ENCODE measurements around the gene ZIC4.

Gene ZIC4

DNA sequence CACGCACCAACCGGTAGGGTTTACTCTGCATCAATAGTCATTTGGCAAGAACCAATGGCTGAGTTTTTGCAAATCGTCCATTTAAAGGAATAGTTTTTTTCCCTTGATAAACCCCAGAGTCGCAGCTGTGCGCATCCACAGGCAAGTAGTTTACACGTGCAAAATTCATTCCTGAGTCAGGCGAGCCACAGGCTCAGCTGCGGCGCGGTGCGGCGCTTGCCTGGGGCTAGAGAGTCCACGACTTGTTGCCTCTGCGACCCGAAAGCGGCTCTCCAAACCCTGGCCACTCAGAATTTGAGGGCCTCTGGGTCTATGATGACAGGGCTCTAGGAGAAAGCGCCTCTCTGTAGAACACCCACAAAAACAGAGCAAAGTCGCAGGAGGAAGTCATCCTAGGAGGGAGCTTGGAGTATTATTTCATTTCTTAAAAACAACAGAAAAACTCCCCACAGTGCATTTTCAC lies 36.7 kb downstream of the ZIC4 start:
- peak overlapping the region; percentile 21 for H3K4me2 ChIP-seq (ENCODE audit: low read length)
- peak overlapping the region; percentile 4 for H3K4me3 ChIP-seq (ENCODE audit: low read length)
- H3K27me3 ChIP-seq (ENCODE audit: control insufficient read depth, insufficient read depth, low read length): peaks cover 74% of the 10 kb centered on the region
- no peak overlapping the region for H3K9ac ChIP-seq (ENCODE audit: low read depth, low read length)
- H3K4me1 ChIP-seq (ENCODE audit: control insufficient read depth, insufficient read depth, low read length): no peaks in the 10 kb centered on the region
- H3K9me3 ChIP-seq (replicated peaks; ENCODE audit: low read length): peaks cover 5% of the 10 kb centered on the region
- no peaks in the 10 kb centered on the region for H3K36me3 ChIP-seq (ENCODE audit: insufficient read depth, low read length)

GRCh38 chr3:147369231-147369630 lies 37.1 kb downstream of the ZIC4 start:
- Histone ChIP-seq H3K4me2 (ENCODE audit: low read length) (peak overlapping the region; percentile 21), H3K27me3 (ENCODE audit: control insufficient read depth, insufficient read depth, low read length) (peaks cover 78% of the 10 kb centered on the region), H3K4me3 (ENCODE audit: low read length) (no peak overlapping the region), H3K9me3 (replicated peaks; ENCODE audit: low read length) (peaks cover 5% of the 10 kb centered on the region), H3K9ac (ENCODE audit: low read depth, low read length) (no peak overlapping the region), H3K36me3 (ENCODE audit: insufficient read depth, low read length) (no peaks in the 10 kb centered on the region), H3K4me1 (ENCODE audit: control insufficient read depth, insufficient read depth, low read length) (no peaks in the 10 kb centered on the region)

GRCh38 chr3:147368561-147369221 lies 37.7 kb downstream of the ZIC4 start:
- no peak overlapping the region for H3K4me2 ChIP-seq (ENCODE audit: low read length)
- H3K36me3 ChIP-seq (ENCODE audit: insufficient read depth, low read length): no peaks in the 10 kb centered on the region
- peaks cover 5% of the 10 kb centered on the region for H3K9me3 ChIP-seq (replicated peaks; ENCODE audit: low read length)
- no peaks in the 10 kb centered on the region for H3K4me1 ChIP-seq (ENCODE audit: control insufficient read depth, insufficient read depth, low read length)
- H3K4me3 ChIP-seq (ENCODE audit: low read length): no peak overlapping the region
- H3K9ac ChIP-seq (ENCODE audit: low read depth, low read length): no peak overlapping the region
- peaks cover 74% of the 10 kb centered on the region for H3K27me3 ChIP-seq (ENCODE audit: control insufficient read depth, insufficient read depth, low read length)

DNA sequence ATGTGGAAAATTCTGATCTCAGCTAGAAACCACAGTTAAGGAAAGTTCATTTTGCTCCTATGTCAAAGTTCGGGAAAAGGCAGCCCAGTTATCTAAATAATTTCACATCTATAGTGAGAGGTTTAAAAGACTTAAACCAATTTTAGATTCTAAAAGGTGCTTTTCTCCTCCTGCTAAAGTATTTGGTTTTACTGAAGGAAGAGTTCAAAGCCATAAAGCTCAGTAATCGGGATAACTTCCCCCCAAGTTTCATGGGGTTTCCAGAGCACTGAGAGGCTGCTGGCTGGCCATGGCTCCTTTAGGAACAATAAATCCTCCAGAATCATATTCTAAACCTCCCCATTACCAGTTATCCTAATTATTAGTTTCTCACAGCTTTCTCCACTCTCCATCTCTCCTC lies 38.2 kb downstream of the ZIC4 start:
- Histone ChIP-seq H3K4me2 (ENCODE audit: low read length) (no peak overlapping the region), H3K9me3 (replicated peaks; ENCODE audit: low read length) (peaks cover 5% of the 10 kb centered on the region), H3K36me3 (ENCODE audit: insufficient read depth, low read length) (no peaks in the 10 kb centered on the region), H3K4me1 (ENCODE audit: control insufficient read depth, insufficient read depth, low read length) (no peaks in the 10 kb centered on the region), H3K9ac (ENCODE audit: low read depth, low read length) (no peak overlapping the region), H3K4me3 (ENCODE audit: low read length) (no peak overlapping the region), H3K27me3 (ENCODE audit: control insufficient read depth, insufficient read depth, low read length) (peaks cover 68% of the 10 kb centered on the region)

DNA sequence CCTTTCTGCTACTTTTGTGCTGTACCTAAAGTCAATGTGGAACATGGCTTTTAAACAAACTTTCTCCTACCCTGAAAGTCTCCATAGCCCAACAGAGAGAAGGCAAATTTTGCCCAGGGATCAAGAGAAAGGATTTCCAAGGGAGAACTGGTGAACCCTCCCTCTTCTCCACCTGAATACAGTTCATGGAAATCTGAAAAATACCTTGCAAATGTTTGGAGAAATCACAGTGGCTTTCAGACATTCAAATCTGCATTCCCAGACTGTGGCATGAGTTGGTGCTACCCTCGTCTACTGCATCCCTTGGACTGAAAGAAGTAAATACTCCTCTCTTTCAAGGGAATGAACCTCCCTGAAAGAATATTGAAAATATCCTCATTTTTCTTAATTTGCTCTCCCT lies 38.7 kb downstream of the ZIC4 start:
- no peaks in the 10 kb centered on the region for H3K4me1 ChIP-seq (ENCODE audit: control insufficient read depth, insufficient read depth, low read length)
- no peaks in the 10 kb centered on the region for H3K36me3 ChIP-seq (ENCODE audit: insufficient read depth, low read length)
- H3K4me3 ChIP-seq (ENCODE audit: low read length): no peak overlapping the region
- no peak overlapping the region for H3K9ac ChIP-seq (ENCODE audit: low read depth, low read length)
- peaks cover 64% of the 10 kb centered on the region for H3K27me3 ChIP-seq (ENCODE audit: control insufficient read depth, insufficient read depth, low read length)
- H3K9me3 ChIP-seq (replicated peaks; ENCODE audit: low read length): peaks cover 5% of the 10 kb centered on the region
- H3K4me2 ChIP-seq (ENCODE audit: low read length): no peak overlapping the region

GRCh38 chr3:147365196-147366115 lies 40.9 kb downstream of the ZIC4 start:
- H3K27me3 ChIP-seq (ENCODE audit: control insufficient read depth, insufficient read depth, low read length): peaks cover 45% of the 10 kb centered on the region
- H3K9me3 ChIP-seq (replicated peaks; ENCODE audit: low read length): peaks cover 5% of the 10 kb centered on the region

DNA sequence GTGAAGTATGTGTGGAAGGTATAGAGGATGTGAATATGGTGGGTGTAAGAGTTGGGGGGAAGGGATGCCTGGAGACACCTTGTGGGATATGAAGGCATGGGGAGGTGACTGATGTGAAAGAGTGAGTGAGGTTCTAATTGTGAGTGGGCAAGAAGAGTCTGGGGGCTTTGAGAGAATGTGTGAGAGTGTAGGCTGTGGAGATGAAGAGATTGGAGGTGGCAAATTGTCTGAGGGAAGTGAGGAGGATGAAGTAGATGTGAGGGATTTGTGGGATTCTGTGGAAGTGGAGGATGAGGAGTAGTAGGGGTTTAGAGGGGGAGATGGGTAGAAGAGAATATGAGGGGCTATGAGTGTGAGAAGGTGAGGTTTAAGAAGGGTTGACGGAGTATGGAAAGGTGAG lies 41.6 kb downstream of the ZIC4 start:
- Histone ChIP-seq H3K27me3 (ENCODE audit: control insufficient read depth, insufficient read depth, low read length) (peaks cover 38% of the 10 kb centered on the region), H3K4me2 (ENCODE audit: low read length) (no peak overlapping the region), H3K4me1 (ENCODE audit: control insufficient read depth, insufficient read depth, low read length) (no peaks in the 10 kb centered on the region), H3K4me3 (ENCODE audit: low read length) (no peak overlapping the region), H3K9me3 (replicated peaks; ENCODE audit: low read length) (peaks cover 5% of the 10 kb centered on the region), H3K36me3 (ENCODE audit: insufficient read depth, low read length) (no peaks in the 10 kb centered on the region), H3K9ac (ENCODE audit: low read depth, low read length) (no peak overlapping the region)

More at GRCh38 chr3:147365196-147366115, 40.9 kb downstream of the ZIC4 start:
- H3K4me2 ChIP-seq (ENCODE audit: low read length): no peak overlapping the region
- H3K36me3 ChIP-seq (ENCODE audit: insufficient read depth, low read length): no peaks in the 10 kb centered on the region
- no peak overlapping the region for H3K9ac ChIP-seq (ENCODE audit: low read depth, low read length)
- H3K4me1 ChIP-seq (ENCODE audit: control insufficient read depth, insufficient read depth, low read length): no peaks in the 10 kb centered on the region
- H3K4me3 ChIP-seq (ENCODE audit: low read length): no peak overlapping the region

DNA sequence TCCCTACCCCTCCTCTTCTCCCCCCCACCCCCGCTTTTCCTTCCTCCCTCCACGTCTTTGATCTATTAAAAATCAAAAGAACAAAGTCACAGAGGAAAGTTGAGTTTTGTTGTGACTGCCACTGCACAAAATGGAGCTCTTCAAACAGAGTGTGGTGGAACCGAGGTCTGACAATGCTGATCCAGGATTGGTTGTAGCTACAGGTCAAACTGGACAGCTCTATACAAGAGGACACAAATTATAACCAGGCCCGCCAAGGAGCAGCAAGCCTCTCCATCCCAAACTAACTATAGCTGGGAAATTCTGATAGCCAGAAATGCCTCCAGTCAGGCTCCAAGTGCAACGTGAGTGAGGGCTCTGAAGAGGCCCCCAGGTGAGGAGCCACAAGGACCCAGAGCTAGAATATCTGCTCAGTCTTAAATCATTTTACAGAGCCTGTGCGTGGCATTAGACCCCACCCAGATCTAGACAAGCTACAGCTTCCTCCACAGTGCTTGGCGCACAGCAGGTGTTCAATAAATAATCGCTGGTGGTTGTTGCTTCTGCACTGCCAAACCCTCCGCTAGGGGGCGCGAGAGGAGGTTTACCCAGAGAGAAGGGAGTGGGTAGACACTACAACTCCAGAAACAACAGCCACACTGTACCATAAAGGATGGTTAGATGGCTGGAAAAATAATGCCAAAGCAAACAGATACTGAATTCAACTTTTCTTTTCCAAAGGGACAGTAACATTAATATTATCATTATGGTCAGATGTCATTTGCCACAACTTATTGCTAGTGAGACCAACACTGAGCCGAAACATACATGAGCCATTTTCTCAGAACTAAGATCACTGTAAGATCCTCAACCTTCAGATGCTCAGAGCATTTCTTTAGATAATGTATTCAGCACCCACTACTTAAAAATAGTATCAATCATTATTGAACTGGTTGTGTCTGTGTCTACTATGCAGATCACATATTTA lies 44.6 kb downstream of the ZIC4 start:
- Histone ChIP-seq H3K27me3 (ENCODE audit: control insufficient read depth, insufficient read depth, low read length) (peaks cover 18% of the 10 kb centered on the region), H3K9ac (ENCODE audit: low read depth, low read length) (no peak overlapping the region), H3K4me2 (ENCODE audit: low read length) (no peak overlapping the region), H3K4me3 (ENCODE audit: low read length) (no peak overlapping the region), H3K4me1 (ENCODE audit: control insufficient read depth, insufficient read depth, low read length) (no peaks in the 10 kb centered on the region), H3K9me3 (replicated peaks; ENCODE audit: low read length) (no peaks in the 10 kb centered on the region), H3K36me3 (ENCODE audit: insufficient read depth, low read length) (no peaks in the 10 kb centered on the region)

GRCh38 chr3:147360646-147361453 lies 45.5 kb downstream of the ZIC4 start:
- Histone ChIP-seq H3K4me3 (ENCODE audit: low read length) (no peak overlapping the region), H3K4me1 (ENCODE audit: control insufficient read depth, insufficient read depth, low read length) (no peaks in the 10 kb centered on the region), H3K4me2 (ENCODE audit: low read length) (no peak overlapping the region), H3K36me3 (ENCODE audit: insufficient read depth, low read length) (no peaks in the 10 kb centered on the region), H3K9me3 (replicated peaks; ENCODE audit: low read length) (no peaks in the 10 kb centered on the region), H3K9ac (ENCODE audit: low read depth, low read length) (no peak overlapping the region), H3K27me3 (ENCODE audit: control insufficient read depth, insufficient read depth, low read length) (peaks cover 24% of the 10 kb centered on the region)

GRCh38 chr3:147360051-147360439 lies 46.3 kb downstream of the ZIC4 start:
- no peak overlapping the region for H3K4me3 ChIP-seq (ENCODE audit: low read length)
- H3K4me2 ChIP-seq (ENCODE audit: low read length): no peak overlapping the region
- H3K27me3 ChIP-seq (ENCODE audit: control insufficient read depth, insufficient read depth, low read length): peaks cover 28% of the 10 kb centered on the region
- H3K36me3 ChIP-seq (ENCODE audit: insufficient read depth, low read length): no peaks in the 10 kb centered on the region
- no peaks in the 10 kb centered on the region for H3K9me3 ChIP-seq (replicated peaks; ENCODE audit: low read length)
- H3K9ac ChIP-seq (ENCODE audit: low read depth, low read length): no peak overlapping the region
- H3K4me1 ChIP-seq (ENCODE audit: control insufficient read depth, insufficient read depth, low read length): no peaks in the 10 kb centered on the region
